Mononuclear cell (primary cell): Measurements from ENCODE around the gene ADRA2C. TPM values are rescaled to one million over a fixed set of nuclear protein-coding genes. Genes with fewer than 3 reads are reported as not detected.

Source experiments
- H3K27me3 ChIP-seq: 2 replicates; pipeline ENCODE4 v1.6.0; 2011; ENCODE audit warnings: low read length, control low read depth; ENCODE audit not compliant: insufficient read depth
- H3K4me1 ChIP-seq: 2 replicates; pipeline ENCODE4 v1.5.1; 2011; ENCODE audit warnings: mild to moderate bottlenecking, low read length, control low read depth; ENCODE audit not compliant: insufficient read depth
- H3K4me3 ChIP-seq: 2 replicates; pipeline ENCODE4 v1.5.1; 2011; ENCODE audit warnings: mild to moderate bottlenecking, low read length, moderate library complexity
- H3K9me3 ChIP-seq: 2 replicates; pipeline ENCODE4 v1.5.1; 2011; ENCODE audit warnings: low read depth, mild to moderate bottlenecking, control low read depth, low read length
- total RNA-seq: library from RNA; depleted of rRNA; stranded (reverse); fragments of >200 nt; gene quantifications from one replicate; pipeline ENCODE4 v1.2.3, GENCODE V29; 2012

Gene ADRA2C
- total RNA-seq, 1 donor: not detected

- Histone ChIP-seq H3K9me3 (no peaks in the 10 kb centered on the region), H3K27me3 (peaks cover 12% of the 10 kb centered on the region), H3K4me3 (no peak overlapping the region), H3K4me1 (no peaks in the 10 kb centered on the region)
These were observed 3.2 kb upstream of the ADRA2C start for GRCh38 chr4:3762753-3763549.

- Histone ChIP-seq H3K9me3 (no peaks in the 10 kb centered on the region), H3K4me1 (no peaks in the 10 kb centered on the region), H3K4me3 (no peak overlapping the region), H3K27me3 (peaks cover 15% of the 10 kb centered on the region)
These were observed 732 bp upstream of the ADRA2C start for GRCh38 chr4:3765271-3766035.

GRCh38 chr4:3766785-3767569 lies 792 bp downstream of the ADRA2C start:
- Histone ChIP-seq H3K27me3 (peaks cover 15% of the 10 kb centered on the region), H3K4me1 (no peaks in the 10 kb centered on the region), H3K4me3 (no peak overlapping the region), H3K9me3 (no peaks in the 10 kb centered on the region)

GRCh38 chr4:3767570-3768288 lies 1.5 kb downstream of the ADRA2C start:
- no peaks in the 10 kb centered on the region for H3K4me1 ChIP-seq
- H3K9me3 ChIP-seq: no peaks in the 10 kb centered on the region
- no peak overlapping the region for H3K4me3 ChIP-seq
- peaks cover 15% of the 10 kb centered on the region for H3K27me3 ChIP-seq

GRCh38 chr4:3768842-3769641 lies 2.9 kb downstream of the ADRA2C start:
- no peaks in the 10 kb centered on the region for H3K9me3 ChIP-seq
- no peak overlapping the region for H3K4me3 ChIP-seq
- peaks cover 15% of the 10 kb centered on the region for H3K27me3 ChIP-seq
- H3K4me1 ChIP-seq: no peaks in the 10 kb centered on the region

- H3K4me1 ChIP-seq: no peaks in the 10 kb centered on the region
- peaks cover 13% of the 10 kb centered on the region for H3K27me3 ChIP-seq
- H3K9me3 ChIP-seq: no peaks in the 10 kb centered on the region
- no peak overlapping the region for H3K4me3 ChIP-seq
These were observed 3.5 kb downstream of the ADRA2C start for GRCh38 chr4:3769642-3770184.

GRCh38 chr4:3770323-3771163 lies 4.4 kb downstream of the ADRA2C start:
- H3K27me3 ChIP-seq: peaks cover 8% of the 10 kb centered on the region
- no peak overlapping the region for H3K4me3 ChIP-seq
- no peaks in the 10 kb centered on the region for H3K4me1 ChIP-seq
- no peaks in the 10 kb centered on the region for H3K9me3 ChIP-seq

- Histone ChIP-seq H3K9me3 (no peaks in the 10 kb centered on the region), H3K27me3 (peaks cover 8% of the 10 kb centered on the region), H3K4me3 (no peak overlapping the region), H3K4me1 (no peaks in the 10 kb centered on the region)
These were observed 5.1 kb downstream of the ADRA2C start for GRCh38 chr4:3771164-3771809.

GRCh38 chr4:3771939-3772495 lies 5.8 kb downstream of the ADRA2C start:
- Histone ChIP-seq H3K27me3 (peaks cover 4% of the 10 kb centered on the region), H3K4me1 (no peaks in the 10 kb centered on the region)

GRCh38 chr4:3772632-3773031 lies 6.4 kb downstream of the ADRA2C start:
- no peaks in the 10 kb centered on the region for H3K4me1 ChIP-seq
- no peaks in the 10 kb centered on the region for H3K9me3 ChIP-seq
- H3K4me3 ChIP-seq: no peak overlapping the region
- peaks cover 4% of the 10 kb centered on the region for H3K27me3 ChIP-seq

More at GRCh38 chr4:3771939-3772495, 5.8 kb downstream of the ADRA2C start:
- H3K9me3 ChIP-seq: no peaks in the 10 kb centered on the region
- no peak overlapping the region for H3K4me3 ChIP-seq

- Histone ChIP-seq H3K9me3 (no peaks in the 10 kb centered on the region), H3K4me3 (no peak overlapping the region), H3K27me3 (no peaks in the 10 kb centered on the region), H3K4me1 (no peaks in the 10 kb centered on the region)
These were observed 7.4 kb downstream of the ADRA2C start for GRCh38 chr4:3773552-3774001.

GRCh38 chr4:3774253-3774883 lies 8.2 kb downstream of the ADRA2C start:
- Histone ChIP-seq H3K4me3 (no peak overlapping the region), H3K4me1 (no peaks in the 10 kb centered on the region), H3K27me3 (no peaks in the 10 kb centered on the region), H3K9me3 (no peaks in the 10 kb centered on the region)
